Measurements from ENCODE around the gene SYNDIG1.

SYNDIG1 gene

GRCh38 chr20:24694157-24694726, 224.8 kb downstream of the SYNDIG1 start:
- no peak for DNase-seq (ENCODE audit: low spot score)

- no peak for DNase-seq (ENCODE audit: low spot score)
Observed at GRCh38 chr20:24694727-24695528, 225.5 kb downstream of the SYNDIG1 start.

- DNase-seq (ENCODE audit: low spot score) = no peak
Observed at GRCh38 chr20:24695529-24696225, 226.2 kb downstream of the SYNDIG1 start.

GRCh38 chr20:24696396-24696795, 227.0 kb downstream of the SYNDIG1 start:
- DNase-seq (ENCODE audit: low spot score) = no peak

- no peak for DNase-seq (ENCODE audit: low spot score)
Observed at GRCh38 chr20:24697411-24697810, 228.0 kb downstream of the SYNDIG1 start.

- DNase-seq (ENCODE audit: low spot score) = no peak
Observed at GRCh38 chr20:24698189-24698588, 228.8 kb downstream of the SYNDIG1 start.

GRCh38 chr20:24698706-24699206, 229.3 kb downstream of the SYNDIG1 start:
- no peak for DNase-seq (ENCODE audit: low spot score)

GRCh38 chr20:24699321-24700165, 230.1 kb downstream of the SYNDIG1 start:
- DNase-seq (ENCODE audit: low spot score) = no peak

GRCh38 chr20:24700166-24700860, 230.9 kb downstream of the SYNDIG1 start:
- DNase-seq (ENCODE audit: low spot score) = no peak

GRCh38 chr20:24701027-24701426, 231.6 kb downstream of the SYNDIG1 start:
- no peak for DNase-seq (ENCODE audit: low spot score)

- no peak for DNase-seq (ENCODE audit: low spot score)
Observed at GRCh38 chr20:24701668-24702067, 232.2 kb downstream of the SYNDIG1 start.

GRCh38 chr20:24702501-24703283, 233.3 kb downstream of the SYNDIG1 start:
- DNase-seq (ENCODE audit: low spot score) = no peak

GRCh38 chr20:24703284-24703610, 233.8 kb downstream of the SYNDIG1 start:
- no peak for DNase-seq (ENCODE audit: low spot score)

GRCh38 chr20:24704899-24705298, 235.5 kb downstream of the SYNDIG1 start:
- no peak for DNase-seq (ENCODE audit: low spot score)

GRCh38 chr20:24705486-24705885, 236.1 kb downstream of the SYNDIG1 start:
- DNase-seq (ENCODE audit: low spot score) = no peak

GRCh38 chr20:24708411-24709295, 239.2 kb downstream of the SYNDIG1 start:
- no peak for DNase-seq (ENCODE audit: low spot score)
